Prostate gland (tissue), 2 donors: ENCODE results near the gene PLCG2.

ENCODE experiments used
- POLR2A ChIP-seq: fragments of 450-650 bp; IDR thresholded peaks from one replicate; pipeline ENCODE4 v1.6.1; 2016; ENCODE audit warnings: antibody characterized with exemption, mild to moderate bottlenecking
- POLR2AphosphoS5 ChIP-seq: sonication (generic); formaldehyde crosslinking; IDR thresholded peaks from one replicate; pipeline ENCODE4 v1.6.1; 2017; ENCODE audit warnings: antibody characterized with exemption
- TF ChIP-seq, protein P1 (sequence below), 4 experiments: fragments of 200-600 bp in 2 of 4; fragments of 450-650 bp in 2 of 4; sonication (generic) in 2 of 4; IDR thresholded peaks; 1 replicate in 3 of 4; 2 replicates in 1 of 4; pipeline ENCODE4 v1.5.1; 2016 to 2019; ENCODE audit warnings: antibody characterized with exemption in 4 of 4, mild to moderate bottlenecking in 2 of 4, moderate library complexity in 2 of 4

DNA sequence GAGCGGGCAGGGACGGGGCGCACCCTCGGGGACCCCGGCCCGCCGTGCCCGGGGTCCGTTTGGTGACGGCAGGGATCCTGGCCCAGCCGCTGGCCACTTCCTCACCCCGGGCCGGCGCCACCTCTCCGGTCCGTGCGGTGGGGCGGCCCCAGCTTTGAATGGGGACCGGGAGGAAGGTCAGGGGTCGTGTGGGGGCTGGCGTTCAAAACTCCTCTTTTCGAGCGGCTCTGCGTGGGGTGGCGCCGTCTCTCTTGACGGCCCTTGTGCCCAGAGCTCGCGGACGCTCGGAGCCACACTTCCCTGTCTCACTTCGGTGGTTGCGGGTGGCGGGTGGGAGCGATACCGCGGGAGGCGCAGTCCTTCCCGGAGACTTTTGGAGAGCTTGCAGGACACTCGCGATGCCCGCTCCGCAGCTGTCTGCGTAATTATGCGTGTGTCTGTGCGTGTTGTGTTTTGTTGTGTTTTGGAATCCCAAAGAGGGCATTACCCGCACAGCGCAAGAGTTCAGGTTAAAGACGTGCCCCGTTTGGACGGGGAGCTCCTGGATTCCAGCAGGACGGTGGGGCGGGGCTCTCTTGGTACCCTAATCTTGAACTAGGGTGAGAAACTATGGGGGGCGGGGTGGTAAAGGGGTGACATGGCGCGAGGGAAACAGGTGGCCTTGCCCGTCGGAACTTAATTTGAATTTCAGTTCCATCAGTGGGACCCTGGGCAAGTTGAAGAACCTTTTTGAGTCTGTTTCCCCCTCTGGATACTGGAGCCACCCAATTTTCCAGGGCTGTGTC is 637 bp downstream of the PLCG2 start:
- TF ChIP-seq, protein P1, sequence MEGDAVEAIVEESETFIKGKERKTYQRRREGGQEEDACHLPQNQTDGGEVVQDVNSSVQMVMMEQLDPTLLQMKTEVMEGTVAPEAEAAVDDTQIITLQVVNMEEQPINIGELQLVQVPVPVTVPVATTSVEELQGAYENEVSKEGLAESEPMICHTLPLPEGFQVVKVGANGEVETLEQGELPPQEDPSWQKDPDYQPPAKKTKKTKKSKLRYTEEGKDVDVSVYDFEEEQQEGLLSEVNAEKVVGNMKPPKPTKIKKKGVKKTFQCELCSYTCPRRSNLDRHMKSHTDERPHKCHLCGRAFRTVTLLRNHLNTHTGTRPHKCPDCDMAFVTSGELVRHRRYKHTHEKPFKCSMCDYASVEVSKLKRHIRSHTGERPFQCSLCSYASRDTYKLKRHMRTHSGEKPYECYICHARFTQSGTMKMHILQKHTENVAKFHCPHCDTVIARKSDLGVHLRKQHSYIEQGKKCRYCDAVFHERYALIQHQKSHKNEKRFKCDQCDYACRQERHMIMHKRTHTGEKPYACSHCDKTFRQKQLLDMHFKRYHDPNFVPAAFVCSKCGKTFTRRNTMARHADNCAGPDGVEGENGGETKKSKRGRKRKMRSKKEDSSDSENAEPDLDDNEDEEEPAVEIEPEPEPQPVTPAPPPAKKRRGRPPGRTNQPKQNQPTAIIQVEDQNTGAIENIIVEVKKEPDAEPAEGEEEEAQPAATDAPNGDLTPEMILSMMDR (IDR thresholded peaks at IDR 0.05): no peak
- TF ChIP-seq POLR2A (no peak), POLR2AphosphoS5 (no peak)
